HepG2 (cell line): Measurements from ENCODE around the gene COL25A1. TPM values are rescaled to one million over a fixed set of nuclear protein-coding genes. Genes with fewer than 3 reads are reported as not detected.

Experiments
- ATAC-seq: fragments of 200-7000 bp; cut with Tn5 transposase; 3 replicates; pipeline ENCODE4 v1.9.1; 2020; ENCODE audit warnings: mild to moderate bottlenecking, moderate library complexity
- BruUV-seq: library from RNA; stranded (reverse); fragments of 400-500 nt; replicated peaks from 2 replicates; lab custom pipeline; 2021; lab: Mats Ljungman, UMichigan
- CTCF ChIA-PET: fragments of 300-600 bp; formaldehyde crosslinking; extraction: SDS; loops from one replicate; lab custom pipeline; 2021; ENCODE audit warnings: low total read pairs, inconsistent platforms, low intra/inter-chr PET ratio; lab: Yijun Ruan, JAX
- POLR2A ChIA-PET: fragments of 350-600 bp; sonication (Branson Sonifier 250); formaldehyde crosslinking; loops from one replicate; lab custom pipeline; 2020; ENCODE audit warnings: antibody characterized with exemption, inconsistent platforms; lab: Yijun Ruan, JAX
- DNase-seq: peaks from one replicate; pipeline ENCODE4 v3.0.0-alpha.2; 2015; ENCODE audit warnings: low spot score
- FAIRE-seq: peaks from 3 replicates; lab custom pipeline; 2011; peaks lifted over from hg19 to GRCh38; lab: Jason Lieb, UNC
- H2AFZ ChIP-seq: one replicate; pipeline ENCODE4 v1.6.1; 2011; ENCODE audit warnings: low read length, inconsistent platforms
- H3K27ac ChIP-seq: fragments of 300-600 bp; 3 replicates; pipeline ENCODE4 v1.8.0; 2011; ENCODE audit warnings: mixed run types, mild to moderate bottlenecking, mixed read lengths, low read length, inconsistent platforms; ENCODE audit not compliant: insufficient read depth; ENCODE audit errors: extremely low read length
- H3K27me3 ChIP-seq, 2 experiments: fragments of 200-600 bp in 1 of 2; 2 replicates in 1 of 2; 3 replicates in 1 of 2; pipeline versions ENCODE4 v1.6.0 to v1.8.0; 2011; ENCODE audit warnings: low read length in 2 of 2, mild to moderate bottlenecking in 2 of 2, moderate library complexity in 2 of 2, inconsistent platforms in 1 of 2; ENCODE audit not compliant: insufficient read depth in 2 of 2, control insufficient read depth in 1 of 2
- H3K36me3 ChIP-seq, 2 experiments: fragments of 200-600 bp in 1 of 2; replicated peaks in 1 of 2; 2 replicates in 1 of 2; 3 replicates in 1 of 2; pipeline versions ENCODE4 v1.5.1 to v1.8.0; 2011; ENCODE audit warnings: low read length in 2 of 2, inconsistent platforms in 1 of 2; ENCODE audit not compliant: insufficient read depth in 2 of 2, control insufficient read depth in 1 of 2
- H3K4me1 ChIP-seq: 2 replicates; pipeline ENCODE4 v1.5.1; 2012; ENCODE audit warnings: low read length, inconsistent platforms; ENCODE audit not compliant: insufficient read depth
- H3K4me2 ChIP-seq: 2 replicates; pipeline ENCODE4 v1.6.0; 2011; ENCODE audit warnings: low read depth, low read length, inconsistent platforms
- H3K4me3 ChIP-seq, 3 experiments: fragments of 200-600 bp in 1 of 3; sonication (generic), shearing (Covaris generic) in 1 of 3; replicated peaks in 1 of 3; 2 replicates each; pipeline ENCODE4 v1.5.1; 2011 to 2016; ENCODE audit warnings: low read length in 3 of 3, inconsistent platforms in 2 of 3, low read depth in 2 of 3, mild to moderate bottlenecking in 2 of 3, control low read depth in 1 of 3, mixed read lengths in 1 of 3; ENCODE audit not compliant: insufficient read depth in 1 of 3
- H3K79me2 ChIP-seq: one replicate; pipeline ENCODE4 v1.6.1; 2011; ENCODE audit warnings: low read length, inconsistent platforms; ENCODE audit not compliant: insufficient read depth
- H3K9ac ChIP-seq: 2 replicates; pipeline ENCODE4 v1.6.0; 2011; ENCODE audit warnings: mild to moderate bottlenecking, low read depth, low read length, inconsistent platforms; ENCODE audit not compliant: insufficient read depth
- H3K9me3 ChIP-seq: 2 replicates; pipeline ENCODE4 v1.5.1; 2012; ENCODE audit warnings: mild to moderate bottlenecking, low read length
- H4K20me1 ChIP-seq: 2 replicates; pipeline ENCODE4 v1.6.0; 2011; ENCODE audit warnings: inconsistent platforms, mild to moderate bottlenecking, low read length, moderate library complexity; ENCODE audit not compliant: insufficient read depth
- NFE2L2 ChIP-seq: fragments of 150-350 bp; IDR thresholded peaks from 2 replicates; pipeline ENCODE4 v1.6.1; 2014; ENCODE audit warnings: low read length
- RBAK ChIP-seq: sonication (generic); formaldehyde crosslinking; IDR thresholded peaks from 2 replicates; pipeline ENCODE4 v1.5.1; 2020; ENCODE audit warnings: mild to moderate bottlenecking, missing genetic modification reagents
- ZNF24 ChIP-seq: fragments of 450-650 bp; IDR thresholded peaks from 2 replicates; pipeline ENCODE4 v1.6.1; 2017; ENCODE audit warnings: antibody characterized with exemption, mild to moderate bottlenecking
- WGBS: methylation state at CpG from one replicate; pipeline ENCODE4 v1.1.6; 2017; ENCODE audit warnings: low lambda C conversion rate; 5-methylcytosine and 5-hydroxymethylcytosine counted together
- in situ Hi-C: cut with HindIII; loops from 2 replicates; pipeline ENCODE4 v1.10.0; 2017; ENCODE audit warnings: low pct_unique_long_range_greater_than_20kb; ENCODE audit not compliant: extremely low pct_ligation_motif_present
- intact Hi-C: fragments of 100-400 bp; cut with micrococcal nuclease; formaldehyde crosslinking; loops from one replicate; pipeline ENCODE4 v1.10.0; 2022; ENCODE audit not compliant: unreplicated experiment
- polyA plus RNA-seq, 8 experiments: library from polyadenylated mRNA; depleted of rRNA in 3 of 8; stranded (reverse) in 7 of 8; unstranded in 1 of 8; fragments of >200 nt; fragmentation: Illumina TruSeq in 4 of 8; extraction: Trizol in 4 of 8; gene quantifications; 2 replicates each; pipeline versions ENCODE4 v1.2.1 to v1.2.3, GENCODE V29; 2011 to 2016; ENCODE audit warnings: low read depth in 4 of 8, missing spikeins in 1 of 8, mixed read lengths in 1 of 8; ENCODE audit not compliant: insufficient read depth in 1 of 8
- total RNA-seq, 5 experiments: library from RNA; depleted of rRNA; stranded (reverse); fragments of >200 nt; fragmentation: Illumina TruSeq; extraction: Trizol; gene quantifications; 2 replicates each; pipeline ENCODE4 v1.2.3, GENCODE V29; 2016; ENCODE audit warnings: low read depth in 1 of 5
- TF ChIP-seq, protein P1 (sequence below): sonication (generic); formaldehyde crosslinking; conservative IDR thresholded peaks from 2 replicates; pipeline ENCODE4 v1.5.0; 2020; ENCODE audit warnings: missing genetic modification reagents

COL25A1 gene
- total and polyA plus RNA-seq, 2 of the 13 experiments (the other 11 are each of a cell fraction or from before 2014, with no cell fraction given), result not detected

GRCh38 chr4:109295081-109295480 lies 7.4 kb downstream of the COL25A1 start:
- DNase-seq (no peak), FAIRE-seq (no peak), ATAC-seq (no peak)
- no peak overlapping the region for H3K4me3 ChIP-seq
- no peak overlapping the region for H2AFZ ChIP-seq
- H3K9ac ChIP-seq, result no peak overlapping the region
- TF ChIP-seq ZNF24 (no peak), NFE2L2 (peak; percentile 53)
- TF ChIP-seq, protein P1, sequence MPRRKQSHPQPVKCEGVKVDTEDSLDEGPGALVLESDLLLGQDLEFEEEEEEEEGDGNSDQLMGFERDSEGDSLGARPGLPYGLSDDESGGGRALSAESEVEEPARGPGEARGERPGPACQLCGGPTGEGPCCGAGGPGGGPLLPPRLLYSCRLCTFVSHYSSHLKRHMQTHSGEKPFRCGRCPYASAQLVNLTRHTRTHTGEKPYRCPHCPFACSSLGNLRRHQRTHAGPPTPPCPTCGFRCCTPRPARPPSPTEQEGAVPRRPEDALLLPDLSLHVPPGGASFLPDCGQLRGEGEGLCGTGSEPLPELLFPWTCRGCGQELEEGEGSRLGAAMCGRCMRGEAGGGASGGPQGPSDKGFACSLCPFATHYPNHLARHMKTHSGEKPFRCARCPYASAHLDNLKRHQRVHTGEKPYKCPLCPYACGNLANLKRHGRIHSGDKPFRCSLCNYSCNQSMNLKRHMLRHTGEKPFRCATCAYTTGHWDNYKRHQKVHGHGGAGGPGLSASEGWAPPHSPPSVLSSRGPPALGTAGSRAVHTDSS (CRISPR knock-in tag), result no peak
- no peaks in the 10 kb centered on the region for H3K9me3 ChIP-seq
- no peaks in the 10 kb centered on the region for H3K36me3 ChIP-seq
- no peak overlapping the region for H3K4me2 ChIP-seq
- in situ Hi-C loops (no loop called here), intact Hi-C loops (no loop called here)
- BruUV-seq, result no TSS peak
- POLR2A ChIA-PET, result no interaction called here
- no peaks in the 10 kb centered on the region for H3K4me1 ChIP-seq
- CTCF ChIA-PET, result no interaction called here
- H4K20me1 ChIP-seq, result no peaks in the 10 kb centered on the region
- no peaks in the 10 kb centered on the region for H3K79me2 ChIP-seq
- no peak overlapping the region for H3K27ac ChIP-seq
- no peaks in the 10 kb centered on the region for H3K27me3 ChIP-seq

- no peaks in the 10 kb centered on the region for H3K36me3 ChIP-seq
- no peak for ATAC-seq
- no peaks in the 10 kb centered on the region for H3K27me3 ChIP-seq
- FAIRE-seq, result no peak
- no peak overlapping the region for H3K27ac ChIP-seq
- no peak overlapping the region for H3K9ac ChIP-seq
- no peak for TF ChIP-seq RBAK (CRISPR knock-in tag)
- H3K4me3 ChIP-seq, result no peak overlapping the region
- BruUV-seq, result no TSS peak
- no peaks in the 10 kb centered on the region for H4K20me1 ChIP-seq
- H3K4me2 ChIP-seq, result no peak overlapping the region
- no peak for DNase-seq
- CTCF ChIA-PET, result no interaction called here
- no peaks in the 10 kb centered on the region for H3K4me1 ChIP-seq
- no peak overlapping the region for H2AFZ ChIP-seq
- in situ Hi-C loops (no loop called here), intact Hi-C loops (loop anchor here (1.0 kb wide), 1 partner anchor 460 kb away; no protein-coding TSS in a partner anchor)
- WGBS, result 29% methylated on average over 4 of the region's 4 CpGs
- no peaks in the 10 kb centered on the region for H3K79me2 ChIP-seq
- POLR2A ChIA-PET, result no interaction called here
- H3K9me3 ChIP-seq, result no peaks in the 10 kb centered on the region
Measured at GRCh38 chr4:109294468-109295020, 7.9 kb downstream of the COL25A1 start.
